ENCODE measurements around the gene TELO2. TPM values are rescaled to one million over a fixed set of nuclear protein-coding genes. Genes with fewer than 3 reads are reported as not detected.
A peak's percentile ranks its signal among the peaks of the same experiment; 100 is the strongest.

Gene TELO2
- total RNA-seq, 4 donors from 2014 or later = 34.5 to 105 (median 82.4) TPM

DNA sequence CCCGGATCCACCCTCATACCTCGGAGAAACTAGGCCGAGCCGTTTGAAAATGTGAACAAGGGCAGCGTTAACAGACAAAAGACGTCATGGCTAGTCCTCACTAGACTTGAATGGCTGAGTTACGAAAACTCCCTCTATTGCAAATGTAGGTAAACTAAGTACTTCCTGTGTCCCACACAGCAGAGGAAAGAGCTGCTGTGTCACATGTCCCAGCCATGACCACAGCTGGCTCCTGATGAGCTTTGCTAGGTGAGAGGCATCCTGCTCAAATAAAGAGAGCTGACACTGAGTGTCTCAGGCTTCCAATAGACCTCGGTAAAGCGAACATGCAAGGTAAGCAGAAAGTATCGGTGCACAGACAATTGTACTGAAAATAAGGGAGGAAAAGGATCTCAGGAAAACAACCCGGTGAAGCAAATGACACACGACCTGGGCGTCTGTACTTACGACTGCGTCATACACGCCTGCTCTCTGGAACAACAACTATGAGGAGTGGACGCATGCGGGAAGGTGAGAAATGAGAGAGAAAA, 66.4 kb downstream of the TELO2 start:
- peaks cover 0 to 6% (median 0%) of the 10 kb centered on the region in 4 donors for H3K4me1 ChIP-seq
- H3K27ac ChIP-seq = peak overlapping the region in 3 of 4 donors; percentile 29 to 68 (median 32)
- H3K36me3 ChIP-seq = peaks cover 0 to 36% (median 0%) of the 10 kb centered on the region in 3 donors
- H3K27me3 ChIP-seq = no peaks in the 10 kb centered on the region
- no peaks in the 10 kb centered on the region for H3K9me3 ChIP-seq
- no peak overlapping the region for H3K4me3 ChIP-seq
- peak in 2 of 3 donors; percentile 54 to 78 for DNase-seq
- TF ChIP-seq, protein P1, sequence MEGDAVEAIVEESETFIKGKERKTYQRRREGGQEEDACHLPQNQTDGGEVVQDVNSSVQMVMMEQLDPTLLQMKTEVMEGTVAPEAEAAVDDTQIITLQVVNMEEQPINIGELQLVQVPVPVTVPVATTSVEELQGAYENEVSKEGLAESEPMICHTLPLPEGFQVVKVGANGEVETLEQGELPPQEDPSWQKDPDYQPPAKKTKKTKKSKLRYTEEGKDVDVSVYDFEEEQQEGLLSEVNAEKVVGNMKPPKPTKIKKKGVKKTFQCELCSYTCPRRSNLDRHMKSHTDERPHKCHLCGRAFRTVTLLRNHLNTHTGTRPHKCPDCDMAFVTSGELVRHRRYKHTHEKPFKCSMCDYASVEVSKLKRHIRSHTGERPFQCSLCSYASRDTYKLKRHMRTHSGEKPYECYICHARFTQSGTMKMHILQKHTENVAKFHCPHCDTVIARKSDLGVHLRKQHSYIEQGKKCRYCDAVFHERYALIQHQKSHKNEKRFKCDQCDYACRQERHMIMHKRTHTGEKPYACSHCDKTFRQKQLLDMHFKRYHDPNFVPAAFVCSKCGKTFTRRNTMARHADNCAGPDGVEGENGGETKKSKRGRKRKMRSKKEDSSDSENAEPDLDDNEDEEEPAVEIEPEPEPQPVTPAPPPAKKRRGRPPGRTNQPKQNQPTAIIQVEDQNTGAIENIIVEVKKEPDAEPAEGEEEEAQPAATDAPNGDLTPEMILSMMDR (IDR thresholded peaks at IDR 0.05) = no peak
- TF ChIP-seq POLR2A (IDR thresholded peaks at IDR 0.05) = no peak

Other genes starting within 250 kb of the TELO2 start
- 10 to 100 TPM in 3 of 4 donors, not detected in 1; 10.3 to 61.1 (median 24.1) TPM for gene TPSD1, start 237.3 kb upstream of the TELO2 start, total RNA-seq
- 100 to 1,000 TPM in 3 of 4 donors, 10 to 100 TPM in 1; 54.1 to 119 (median 107) TPM for gene UBE2I, start 183.7 kb upstream of the TELO2 start, total RNA-seq
- gene BAIAP3, start 159.7 kb upstream of the TELO2 start, total RNA-seq = 100 to 1,000 TPM in 1 of 4 donors, 10 to 100 TPM in 3; 17.9 to 160 (median 29.0) TPM
- 10 to 100 TPM; 48.2 to 62.3 (median 53.6) TPM for gene TSR3, start 141.5 kb upstream of the TELO2 start, total RNA-seq
- gene GNPTG, start 141.4 kb upstream of the TELO2 start, total RNA-seq = 10 to 100 TPM; 51.1 to 83.3 (median 65.0) TPM
- gene UNKL, start 78.7 kb upstream of the TELO2 start, total RNA-seq = 100 to 1,000 TPM in 1 of 4 donors, 10 to 100 TPM in 3; 10.9 to 113 (median 38.4) TPM
- 10 to 100 TPM in 3 of 4 donors, 1 to 10 TPM in 1; 9.5 to 16.2 (median 13.3) TPM for gene UQCC4, start 72.6 kb upstream of the TELO2 start, total RNA-seq
- not detected for gene PERCC1, start 62.3 kb upstream of the TELO2 start, total RNA-seq
- 10 to 100 TPM in 1 of 4 donors, under 1 TPM in 3; 0.47 to 23.1 (median 0.73) TPM for gene CCDC154, start 48.8 kb upstream of the TELO2 start, total RNA-seq
- 100 to 1,000 TPM in 2 of 4 donors, 10 to 100 TPM in 2; 95.1 to 194 (median 105) TPM for gene CLCN7, start 18.3 kb upstream of the TELO2 start, total RNA-seq
- gene PTX4, start 4.4 kb upstream of the TELO2 start, total RNA-seq = not detected
- gene TMEM204, start 40.3 kb downstream of the TELO2 start, total RNA-seq = 10 to 100 TPM in 3 of 4 donors, 1 to 10 TPM in 1; 7.4 to 42.1 (median 11.6) TPM
- 10 to 100 TPM in 3 of 4 donors, 1 to 10 TPM in 1; 7.5 to 21.6 (median 18.4) TPM for gene IFT140, start 118.7 kb downstream of the TELO2 start, total RNA-seq
- 10 to 100 TPM; 16.5 to 37.1 (median 20.0) TPM for gene CRAMP1, start 119.0 kb downstream of the TELO2 start, total RNA-seq
- gene JPT2, start 184.9 kb downstream of the TELO2 start, total RNA-seq = 10 to 100 TPM; 22.7 to 32.3 (median 25.0) TPM
- 100 to 1,000 TPM in 3 of 4 donors, 10 to 100 TPM in 1; 78.1 to 456 (median 193) TPM for gene MAPK8IP3, start 212.8 kb downstream of the TELO2 start, total RNA-seq

Measured in Peyer's patch (tissue), 4 donors.